HG02678 (cell line): Measurements from ENCODE around the gene PPIA.

Experiments
- ATAC-seq: cut with Tn5 transposase; IDR thresholded peaks from one replicate; pipeline ENCODE4 v1.9.1; 2021; ENCODE audit warnings: mild to moderate bottlenecking, moderate library complexity; ENCODE audit not compliant: unreplicated experiment

PPIA gene

GRCh38 chr7:44796504-44797328 lies at the start of gene PPIA:
Gene PPIA, plus strand, starts transcription at chr7:44796681. Its CDS starts 44 bp downstream, at chr7:44796725.
- peak; percentile 87 for ATAC-seq

- ATAC-seq, result peak; percentile 72
These were observed 48.2 kb upstream of the PPIA start, which contains the start of gene ZMIZ2 for GRCh38 chr7:44748045-44748947. Gene ZMIZ2, plus strand, starts transcription at chr7:44748847. Its CDS starts 7,403 bp downstream, at chr7:44756250.

GRCh38 chr7:44748948-44749731 lies 47.3 kb upstream of the PPIA start:
- peak; percentile 19 for ATAC-seq

GRCh38 chr7:44749992-44750391 lies 46.5 kb upstream of the PPIA start:
- no peak for ATAC-seq

- ATAC-seq, result no peak
These were observed 46.1 kb upstream of the PPIA start for GRCh38 chr7:44750424-44750823.

- peak; percentile 61 for ATAC-seq
These were observed 45.4 kb upstream of the PPIA start for GRCh38 chr7:44750921-44751571.

- ATAC-seq, result no peak
These were observed 43.7 kb upstream of the PPIA start for GRCh38 chr7:44752822-44753221.

GRCh38 chr7:44754802-44755697 lies 41.4 kb upstream of the PPIA start:
- no peak for ATAC-seq

GRCh38 chr7:44755698-44756627 lies 40.5 kb upstream of the PPIA start:
- ATAC-seq, result no peak

- no peak for ATAC-seq
These were observed 39.6 kb upstream of the PPIA start for GRCh38 chr7:44756904-44757303.

- no peak for ATAC-seq
These were observed 39.2 kb upstream of the PPIA start for GRCh38 chr7:44757311-44757710.

- ATAC-seq, result no peak
These were observed 38.7 kb upstream of the PPIA start for GRCh38 chr7:44757739-44758138.

- ATAC-seq, result no peak
These were observed 37.2 kb upstream of the PPIA start for GRCh38 chr7:44759246-44759645.

- ATAC-seq, result no peak
These were observed 36.4 kb upstream of the PPIA start for GRCh38 chr7:44760034-44760580.

GRCh38 chr7:44761207-44762161 lies 35.0 kb upstream of the PPIA start:
- ATAC-seq, result no peak

- ATAC-seq, result no peak
These were observed 34.2 kb upstream of the PPIA start for GRCh38 chr7:44762300-44762699.
